Measurements from ENCODE around the gene ARFIP2.

DNA sequence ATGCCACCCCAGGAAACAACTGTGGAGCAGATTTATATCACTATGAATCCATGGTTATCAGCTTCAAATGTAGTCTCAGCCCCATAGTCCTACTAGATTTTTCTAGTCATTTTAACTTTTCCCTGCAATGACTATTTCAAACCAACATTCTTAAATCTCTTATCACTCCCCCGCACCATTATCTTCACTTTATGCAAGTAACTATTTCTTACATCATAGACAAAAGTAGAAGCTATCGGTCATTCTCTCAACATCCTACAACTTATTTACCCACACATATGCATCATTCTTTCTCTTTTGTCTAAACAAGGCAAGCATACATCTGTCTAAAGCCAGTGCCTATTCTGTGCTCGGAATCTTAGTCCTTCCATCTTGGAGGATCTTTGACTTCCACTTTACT lies 4.5 kb upstream of the ARFIP2 start:
- TF ChIP-seq, protein P1, sequence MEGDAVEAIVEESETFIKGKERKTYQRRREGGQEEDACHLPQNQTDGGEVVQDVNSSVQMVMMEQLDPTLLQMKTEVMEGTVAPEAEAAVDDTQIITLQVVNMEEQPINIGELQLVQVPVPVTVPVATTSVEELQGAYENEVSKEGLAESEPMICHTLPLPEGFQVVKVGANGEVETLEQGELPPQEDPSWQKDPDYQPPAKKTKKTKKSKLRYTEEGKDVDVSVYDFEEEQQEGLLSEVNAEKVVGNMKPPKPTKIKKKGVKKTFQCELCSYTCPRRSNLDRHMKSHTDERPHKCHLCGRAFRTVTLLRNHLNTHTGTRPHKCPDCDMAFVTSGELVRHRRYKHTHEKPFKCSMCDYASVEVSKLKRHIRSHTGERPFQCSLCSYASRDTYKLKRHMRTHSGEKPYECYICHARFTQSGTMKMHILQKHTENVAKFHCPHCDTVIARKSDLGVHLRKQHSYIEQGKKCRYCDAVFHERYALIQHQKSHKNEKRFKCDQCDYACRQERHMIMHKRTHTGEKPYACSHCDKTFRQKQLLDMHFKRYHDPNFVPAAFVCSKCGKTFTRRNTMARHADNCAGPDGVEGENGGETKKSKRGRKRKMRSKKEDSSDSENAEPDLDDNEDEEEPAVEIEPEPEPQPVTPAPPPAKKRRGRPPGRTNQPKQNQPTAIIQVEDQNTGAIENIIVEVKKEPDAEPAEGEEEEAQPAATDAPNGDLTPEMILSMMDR (IDR thresholded peaks at IDR 0.05), result no peak
- TF ChIP-seq POLR2A (IDR thresholded peaks at IDR 0.05), result no peak

Data from sigmoid colon (tissue), 3 donors.